PC-3 (cell line): ENCODE results near the gene BBS4.

Experiments
- CTCF ChIP-seq: fragments of 300-600 bp; sonication (generic); conservative IDR thresholded peaks from 2 replicates; pipeline ENCODE4 v1.5.1; 2017; ENCODE audit warnings: antibody characterized with exemption, low read depth, mild to moderate bottlenecking, low read length
- EZH2 ChIP-seq: fragments of 300-600 bp; sonication (generic); IDR thresholded peaks from one replicate; pipeline ENCODE4 v1.6.1; 2017; ENCODE audit warnings: antibody characterized with exemption, mild to moderate bottlenecking, low read length; ENCODE audit not compliant: unreplicated experiment
- EZH2phosphoT487 ChIP-seq: fragments of 300-600 bp; sonication (generic); IDR thresholded peaks from 2 replicates; pipeline ENCODE4 v1.6.1; 2018; ENCODE audit warnings: mild to moderate bottlenecking, antibody characterized with exemption, low read length, borderline replicate concordance

GRCh38 chr15:72688697-72689096, 2.7 kb downstream of the BBS4 start:
- TF ChIP-seq EZH2: no peak
- TF ChIP-seq CTCF: no peak
- TF ChIP-seq EZH2phosphoT487: no peak
